ENCODE data around the gene PRR33.

The PRR33 gene

GRCh38 chr11:1893581-1894359 lies 2.1 kb upstream of the PRR33 start:
- TF ChIP-seq, protein P1, sequence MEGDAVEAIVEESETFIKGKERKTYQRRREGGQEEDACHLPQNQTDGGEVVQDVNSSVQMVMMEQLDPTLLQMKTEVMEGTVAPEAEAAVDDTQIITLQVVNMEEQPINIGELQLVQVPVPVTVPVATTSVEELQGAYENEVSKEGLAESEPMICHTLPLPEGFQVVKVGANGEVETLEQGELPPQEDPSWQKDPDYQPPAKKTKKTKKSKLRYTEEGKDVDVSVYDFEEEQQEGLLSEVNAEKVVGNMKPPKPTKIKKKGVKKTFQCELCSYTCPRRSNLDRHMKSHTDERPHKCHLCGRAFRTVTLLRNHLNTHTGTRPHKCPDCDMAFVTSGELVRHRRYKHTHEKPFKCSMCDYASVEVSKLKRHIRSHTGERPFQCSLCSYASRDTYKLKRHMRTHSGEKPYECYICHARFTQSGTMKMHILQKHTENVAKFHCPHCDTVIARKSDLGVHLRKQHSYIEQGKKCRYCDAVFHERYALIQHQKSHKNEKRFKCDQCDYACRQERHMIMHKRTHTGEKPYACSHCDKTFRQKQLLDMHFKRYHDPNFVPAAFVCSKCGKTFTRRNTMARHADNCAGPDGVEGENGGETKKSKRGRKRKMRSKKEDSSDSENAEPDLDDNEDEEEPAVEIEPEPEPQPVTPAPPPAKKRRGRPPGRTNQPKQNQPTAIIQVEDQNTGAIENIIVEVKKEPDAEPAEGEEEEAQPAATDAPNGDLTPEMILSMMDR (conservative IDR thresholded peaks at IDR 0.05; ENCODE audit: control insufficient read depth, insufficient read depth, low read depth, low read length) = no peak
- no peak for DNase-seq (ENCODE audit: low read depth)
- no peak overlapping the region for H3K4me3 ChIP-seq (ENCODE audit: control insufficient read depth, low read depth, low read length)

DNA sequence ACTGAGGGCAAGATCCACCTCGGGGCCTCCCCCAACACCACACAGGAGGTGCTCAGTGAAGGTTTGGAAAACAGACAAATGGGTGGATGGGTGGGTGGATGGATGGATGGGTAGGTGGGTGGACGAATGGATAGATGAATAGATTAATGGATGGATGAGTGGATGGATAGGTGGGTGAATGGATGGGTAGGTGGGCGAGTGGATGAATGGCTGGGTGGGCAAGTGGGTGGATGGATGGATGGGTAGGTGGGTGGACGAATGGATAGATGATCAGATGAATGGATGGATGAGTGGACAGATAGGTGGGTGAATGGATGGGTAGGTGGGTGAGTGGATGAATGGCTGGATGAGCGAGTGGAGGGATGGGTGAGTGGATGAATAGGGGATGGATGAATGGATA lies 863 bp upstream of the PRR33 start:
- TF ChIP-seq, protein P1 (conservative IDR thresholded peaks at IDR 0.05; ENCODE audit: control insufficient read depth, insufficient read depth, low read depth, low read length) = no peak
- no peak for DNase-seq (ENCODE audit: low read depth)
- H3K4me3 ChIP-seq (ENCODE audit: control insufficient read depth, low read depth, low read length) = no peak overlapping the region

- no peak overlapping the region for H3K4me3 ChIP-seq (ENCODE audit: control insufficient read depth, low read depth, low read length)
- DNase-seq (ENCODE audit: low read depth) = no peak
- TF ChIP-seq, protein P1 (conservative IDR thresholded peaks at IDR 0.05; ENCODE audit: control insufficient read depth, insufficient read depth, low read depth, low read length) = no peak
These were observed 421 bp upstream of the PRR33 start for GRCh38 chr11:1892116-1892515.

GRCh38 chr11:1890856-1891830 lies 552 bp downstream of the PRR33 start:
- H3K4me3 ChIP-seq (ENCODE audit: control insufficient read depth, low read depth, low read length) = no peak overlapping the region
- TF ChIP-seq, protein P1 (conservative IDR thresholded peaks at IDR 0.05; ENCODE audit: control insufficient read depth, insufficient read depth, low read depth, low read length) = no peak
- no peak for DNase-seq (ENCODE audit: low read depth)

GRCh38 chr11:1889941-1890855 lies 1.5 kb downstream of the PRR33 start:
- H3K4me3 ChIP-seq (ENCODE audit: control insufficient read depth, low read depth, low read length) = no peak overlapping the region
- no peak for DNase-seq (ENCODE audit: low read depth)
- TF ChIP-seq, protein P1 (conservative IDR thresholded peaks at IDR 0.05; ENCODE audit: control insufficient read depth, insufficient read depth, low read depth, low read length) = no peak

All from fibroblast of mammary gland (primary cell).